A673 (cell line): Measurements from ENCODE around the gene RIPOR1.

Experiments used
- CTCF ChIP-seq: fragments of 300-800, 200-600 bp; sonication (generic); conservative IDR thresholded peaks from 2 replicates; pipeline ENCODE4 v1.5.1; 2017; ENCODE audit warnings: low read depth, mild to moderate bottlenecking, antibody characterized with exemption, low read length, moderate library complexity, mixed read lengths
- EZH2 ChIP-seq: fragments of 200-600 bp; sonication (generic); IDR thresholded peaks from 2 replicates; pipeline ENCODE4 v1.6.1; 2017; ENCODE audit warnings: borderline replicate concordance, low read depth, mild to moderate bottlenecking, mixed read lengths, antibody characterized with exemption, low read length; ENCODE audit not compliant: poor library complexity, severe bottlenecking

- TF ChIP-seq CTCF (no peak), EZH2 (no peak)
Observed at GRCh38 chr16:67571464-67571863, 42.8 kb downstream of the RIPOR1 start.
